ENCODE data around the gene TIFAB.

Gene TIFAB

DNA sequence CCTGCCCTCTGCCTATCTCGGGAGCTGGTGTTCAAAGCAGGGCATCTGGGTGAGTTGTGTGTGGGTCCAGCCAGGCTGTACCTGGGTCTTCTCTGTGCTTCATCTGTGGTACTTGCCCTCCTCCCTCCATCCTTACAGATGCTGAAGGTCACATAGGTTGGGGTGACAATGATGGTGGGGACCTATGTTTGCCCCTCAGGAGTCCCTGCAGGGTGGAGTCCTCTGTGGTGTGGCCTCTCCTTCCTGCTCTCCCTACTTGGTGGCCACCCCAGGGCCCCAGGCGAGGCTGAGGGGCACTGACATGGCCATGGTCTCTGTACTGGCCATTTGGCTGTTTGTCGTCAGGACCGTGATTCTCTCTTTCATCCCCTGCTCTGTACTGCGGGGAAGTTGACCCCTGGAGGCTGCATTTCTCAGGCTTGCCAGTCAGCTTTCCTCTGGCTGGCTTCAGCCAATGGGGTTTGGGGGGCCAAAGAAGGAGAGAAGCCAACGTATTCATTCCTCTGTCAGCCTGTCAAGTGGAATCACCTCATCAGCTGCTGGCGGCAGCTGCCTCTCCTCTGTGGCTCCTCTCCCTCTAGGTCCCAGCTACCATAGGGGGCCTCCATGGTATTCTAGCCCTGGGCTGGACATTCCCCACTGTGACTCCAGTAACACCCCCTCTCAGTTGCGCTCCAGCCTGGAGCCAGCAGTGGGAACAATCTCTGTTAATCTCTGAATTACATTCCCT is 9.6 kb downstream of the TIFAB start:
- DNase-seq (ENCODE audit: low spot score) = no peak

DNA sequence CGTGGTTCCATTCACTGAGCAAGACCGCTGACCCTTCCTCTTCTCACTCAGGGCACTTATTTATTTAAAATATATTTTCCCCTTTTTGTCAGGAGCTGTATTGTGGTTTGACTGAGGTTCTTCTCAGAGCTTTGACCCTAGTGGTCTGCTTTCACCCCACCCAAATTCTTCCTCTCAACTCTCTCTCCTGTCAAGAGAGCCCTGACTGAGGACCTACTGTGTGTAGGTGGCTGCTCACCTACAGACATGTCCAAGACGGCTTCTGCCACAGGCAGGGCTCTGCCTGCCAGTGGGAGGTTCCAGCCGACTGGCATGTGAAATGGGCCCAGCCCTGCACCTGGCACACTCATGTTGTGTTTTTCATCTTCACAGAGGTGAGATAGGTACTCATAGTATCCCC is 10.2 kb downstream of the TIFAB start:
- no peak for DNase-seq (ENCODE audit: low spot score)

DNA sequence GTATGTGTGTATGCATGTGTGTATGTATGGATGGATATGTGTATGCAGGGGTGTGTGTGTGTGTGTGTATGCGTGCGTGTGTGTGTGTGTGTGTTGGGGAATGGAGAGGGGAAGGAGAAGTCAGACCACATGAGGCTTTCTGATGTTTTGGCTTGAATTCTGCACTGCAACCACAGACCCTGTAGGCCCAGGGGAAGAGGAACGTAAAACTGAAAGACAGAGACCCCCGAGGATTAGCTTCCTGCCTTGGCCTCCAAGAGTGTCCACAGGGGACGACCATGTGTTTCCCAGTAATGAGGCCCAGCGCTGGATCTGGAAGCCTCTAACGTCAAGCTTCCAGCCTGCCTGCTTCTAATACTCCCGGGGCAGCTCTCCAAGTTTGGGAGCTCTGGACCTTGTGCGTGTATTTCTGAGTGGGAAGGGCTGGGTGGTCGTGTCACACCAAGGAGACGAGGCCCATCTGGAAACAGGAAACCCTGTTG is 10.8 kb downstream of the TIFAB start:
- DNase-seq (ENCODE audit: low spot score) = no peak

DNA sequence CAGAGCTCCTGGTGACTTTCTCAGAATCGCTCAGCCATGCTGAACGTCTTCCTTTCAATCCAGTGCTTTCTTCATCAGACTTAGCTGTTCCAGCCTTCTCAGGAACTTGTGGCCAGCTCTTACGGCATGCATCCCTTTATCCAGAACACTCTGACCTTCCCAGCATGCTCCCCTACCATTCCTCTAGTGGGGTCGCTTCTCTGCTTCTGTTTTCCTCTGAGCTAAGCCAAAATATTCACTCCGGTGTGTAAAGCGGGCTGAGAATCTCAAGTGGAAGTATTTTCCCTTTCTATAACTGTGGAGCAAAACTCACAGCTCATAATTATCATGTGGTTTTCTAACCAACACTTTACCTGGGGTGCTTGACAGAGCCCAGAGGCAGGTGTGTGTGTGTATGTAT is 11.2 kb downstream of the TIFAB start:
- DNase-seq (ENCODE audit: low spot score) = no peak

DNA sequence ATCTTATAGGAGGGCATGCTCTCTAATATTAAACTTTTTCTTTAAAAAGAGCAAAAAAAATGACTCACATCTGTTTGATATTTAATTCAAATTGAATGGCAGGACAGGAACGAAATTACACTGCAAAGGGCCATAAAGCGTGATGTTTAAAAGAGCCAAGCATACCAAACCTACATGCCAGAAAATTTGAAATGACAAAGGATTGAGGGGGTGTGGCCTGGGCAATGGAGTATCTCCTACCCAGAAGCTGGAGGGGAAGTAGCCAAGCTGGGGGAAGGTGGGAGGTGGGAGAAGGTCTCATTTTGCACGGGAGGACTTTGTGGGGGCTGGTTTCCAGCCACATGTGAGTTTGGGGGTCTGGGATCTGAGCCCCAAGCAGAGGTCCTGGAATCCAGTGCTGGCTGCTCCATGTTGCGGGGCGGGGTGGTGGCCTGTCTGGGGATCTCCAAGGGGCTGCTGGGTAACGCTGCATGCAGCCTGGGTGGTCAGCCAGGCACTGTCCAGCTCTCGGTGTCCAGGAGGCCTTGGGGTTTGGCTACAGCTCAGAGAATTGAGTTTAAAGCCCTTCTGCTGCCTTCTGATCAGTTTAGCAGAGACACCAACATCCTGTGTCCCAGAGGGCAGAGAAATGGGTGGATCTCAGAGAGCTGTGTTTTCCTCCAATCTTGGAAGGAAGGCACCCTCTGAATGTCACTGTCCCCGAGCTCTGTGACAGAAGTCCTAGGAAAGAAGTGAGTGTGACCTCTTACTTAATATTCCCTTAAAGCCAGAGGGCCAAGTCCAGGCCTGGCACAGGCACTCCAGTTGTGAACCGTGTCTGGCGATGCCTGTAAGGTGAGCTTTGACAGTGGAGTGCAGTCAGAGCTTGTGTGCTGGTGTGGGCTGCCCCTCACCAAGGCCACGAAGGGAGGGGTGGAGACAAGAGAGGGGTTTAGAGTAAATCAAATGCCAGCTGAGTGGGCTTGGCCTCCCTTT is 12.6 kb downstream of the TIFAB start:
- no peak for DNase-seq (ENCODE audit: low spot score)

DNA sequence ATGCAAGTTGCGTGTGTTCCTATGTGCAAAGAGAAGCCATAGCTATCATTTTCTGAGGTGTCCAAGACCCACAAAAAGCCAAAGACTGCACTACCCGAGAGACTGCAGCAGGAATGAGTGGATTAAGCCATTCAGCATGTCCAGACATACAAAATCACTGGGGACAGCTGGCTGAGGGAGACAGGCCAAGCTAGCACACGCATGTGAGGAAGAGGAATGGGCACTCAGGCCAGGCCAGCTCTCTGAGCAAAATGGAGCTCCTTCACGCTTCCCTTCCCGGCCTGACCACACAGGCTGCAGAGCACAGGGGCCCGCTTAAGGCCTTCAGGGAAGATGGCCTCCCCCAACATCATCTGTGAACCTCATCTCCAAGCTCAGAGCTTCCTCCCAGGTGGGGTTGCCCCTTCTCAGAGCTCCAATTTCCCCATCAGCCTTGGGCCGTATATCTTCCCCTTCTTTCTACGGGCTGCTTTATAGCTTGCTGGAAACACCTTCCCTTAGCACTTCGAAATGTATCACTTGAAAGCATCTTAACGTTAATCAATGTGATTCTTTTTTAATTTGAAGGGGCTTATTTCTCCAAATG is 13.4 kb downstream of the TIFAB start:
- no peak for DNase-seq (ENCODE audit: low spot score)

DNA sequence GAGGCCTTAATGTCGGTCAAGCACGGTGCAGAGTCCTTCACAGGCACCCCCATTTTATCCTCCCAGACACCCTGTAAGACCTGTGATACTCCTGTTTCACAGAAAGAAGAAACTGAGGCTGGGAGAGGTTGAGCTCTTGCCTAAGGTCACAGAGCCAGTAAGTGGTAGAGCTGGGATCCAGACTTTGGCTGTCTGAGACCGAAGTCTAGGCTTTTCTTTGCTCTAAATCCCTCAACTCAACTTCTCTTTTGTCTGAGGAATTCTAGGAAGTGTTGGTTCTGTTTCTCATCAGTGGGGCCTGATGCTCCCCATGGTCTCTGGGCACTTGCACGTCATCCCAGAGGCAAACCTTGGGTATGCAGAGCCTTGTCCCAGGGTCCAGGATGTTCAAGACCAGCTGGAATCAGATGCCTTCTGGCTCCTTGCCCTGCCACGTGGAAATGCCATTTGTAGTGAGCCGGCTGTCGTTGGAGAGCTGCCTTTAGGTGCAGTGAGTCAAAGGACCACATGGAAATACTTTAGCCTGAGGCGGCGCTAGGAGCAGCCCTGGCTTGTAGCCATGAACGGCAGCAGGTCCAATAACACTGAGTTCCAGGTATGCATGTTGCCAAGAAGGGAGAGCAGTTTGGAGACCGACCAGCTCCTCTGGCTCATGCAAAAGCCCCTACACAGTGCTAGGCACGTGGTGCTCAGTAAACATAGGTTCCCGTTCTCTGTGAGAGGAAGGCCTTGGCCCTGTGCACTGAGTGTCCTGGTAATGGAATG is 14.2 kb downstream of the TIFAB start:
- no peak for DNase-seq (ENCODE audit: low spot score)

DNA sequence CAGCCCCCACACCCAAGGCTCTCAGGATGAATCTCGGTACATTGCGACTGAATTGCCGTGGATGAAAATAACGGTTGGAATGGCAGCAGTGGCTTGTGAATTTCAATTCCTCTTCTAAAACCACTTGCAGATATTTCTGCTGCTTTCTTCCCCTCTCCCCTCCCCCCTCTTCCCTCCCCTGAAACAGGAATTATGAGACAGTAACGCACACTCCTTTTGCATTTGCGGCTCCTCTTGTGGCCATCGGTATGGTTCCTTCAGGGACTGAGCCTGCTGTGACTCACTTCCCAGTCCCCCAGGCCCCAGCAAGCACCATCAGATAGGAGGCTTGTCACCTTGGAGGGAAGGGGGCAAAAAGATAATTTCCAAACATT is 14.7 kb downstream of the TIFAB start:
- peak; percentile 43 for DNase-seq (ENCODE audit: low spot score)

DNA sequence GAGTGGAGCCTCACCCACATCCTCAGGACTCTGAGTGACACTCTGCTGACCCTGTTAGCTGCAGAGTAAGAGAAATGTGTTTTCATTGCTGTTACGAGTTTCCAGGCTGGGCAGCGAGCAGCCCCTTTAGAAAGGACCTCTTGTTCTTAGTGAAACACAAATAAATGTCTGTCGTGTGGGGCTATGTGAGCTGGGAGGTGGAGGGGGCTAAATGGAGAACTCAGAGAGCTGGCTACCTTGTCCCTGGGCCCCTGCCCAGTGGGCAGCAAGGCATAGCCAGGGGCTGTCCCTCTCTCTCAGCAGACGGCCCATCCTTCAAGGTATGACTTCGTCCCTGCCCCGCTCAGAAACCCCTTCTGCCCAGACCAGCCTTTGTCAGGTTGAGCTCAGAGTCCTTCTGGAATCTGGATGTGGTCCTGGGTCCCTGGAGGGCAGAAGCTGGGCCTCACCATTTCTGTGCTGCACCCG is 15.2 kb downstream of the TIFAB start:
- DNase-seq (ENCODE audit: low spot score) = no peak

DNA sequence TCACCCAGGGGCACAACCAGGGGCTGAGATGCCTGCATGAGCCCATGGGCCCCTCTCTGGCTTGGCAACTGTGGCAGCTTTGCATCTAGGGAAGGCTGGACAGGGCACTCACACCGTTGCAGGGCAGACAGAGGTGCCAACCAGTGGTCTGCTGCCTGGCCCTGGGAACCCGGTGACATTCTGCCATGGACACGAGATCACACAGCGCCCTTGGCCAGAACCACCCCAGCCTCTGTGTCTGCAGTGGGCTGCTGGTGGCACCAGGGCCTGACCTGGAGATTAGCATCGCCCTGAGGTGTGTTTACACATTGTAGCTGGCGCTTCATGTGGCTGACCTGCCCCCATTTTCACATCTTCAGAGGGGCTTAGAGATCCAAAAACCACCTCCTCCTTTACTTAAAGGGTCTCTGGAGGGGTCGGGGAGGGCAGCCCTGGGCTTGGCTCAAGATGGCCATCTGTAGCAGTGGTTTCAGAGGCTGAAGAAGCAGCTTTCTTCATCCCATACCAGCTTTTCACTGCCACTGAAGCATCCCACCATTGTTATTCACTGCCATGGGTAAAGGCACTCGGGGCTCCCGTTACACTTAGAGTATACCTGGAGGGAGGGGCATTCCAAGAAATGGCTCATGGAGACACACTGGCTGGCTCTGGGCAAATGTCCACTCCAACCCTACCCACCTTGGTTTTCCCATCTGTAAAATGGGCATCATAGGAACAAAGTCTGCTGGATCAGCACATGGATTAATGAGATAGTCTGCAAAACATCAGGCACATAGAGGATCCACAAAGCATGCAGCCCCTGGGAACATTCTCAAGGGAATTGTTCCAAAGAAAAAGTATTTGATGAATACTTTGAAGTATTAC is 16.5 kb downstream of the TIFAB start:
- no peak for DNase-seq (ENCODE audit: low spot score)

DNA sequence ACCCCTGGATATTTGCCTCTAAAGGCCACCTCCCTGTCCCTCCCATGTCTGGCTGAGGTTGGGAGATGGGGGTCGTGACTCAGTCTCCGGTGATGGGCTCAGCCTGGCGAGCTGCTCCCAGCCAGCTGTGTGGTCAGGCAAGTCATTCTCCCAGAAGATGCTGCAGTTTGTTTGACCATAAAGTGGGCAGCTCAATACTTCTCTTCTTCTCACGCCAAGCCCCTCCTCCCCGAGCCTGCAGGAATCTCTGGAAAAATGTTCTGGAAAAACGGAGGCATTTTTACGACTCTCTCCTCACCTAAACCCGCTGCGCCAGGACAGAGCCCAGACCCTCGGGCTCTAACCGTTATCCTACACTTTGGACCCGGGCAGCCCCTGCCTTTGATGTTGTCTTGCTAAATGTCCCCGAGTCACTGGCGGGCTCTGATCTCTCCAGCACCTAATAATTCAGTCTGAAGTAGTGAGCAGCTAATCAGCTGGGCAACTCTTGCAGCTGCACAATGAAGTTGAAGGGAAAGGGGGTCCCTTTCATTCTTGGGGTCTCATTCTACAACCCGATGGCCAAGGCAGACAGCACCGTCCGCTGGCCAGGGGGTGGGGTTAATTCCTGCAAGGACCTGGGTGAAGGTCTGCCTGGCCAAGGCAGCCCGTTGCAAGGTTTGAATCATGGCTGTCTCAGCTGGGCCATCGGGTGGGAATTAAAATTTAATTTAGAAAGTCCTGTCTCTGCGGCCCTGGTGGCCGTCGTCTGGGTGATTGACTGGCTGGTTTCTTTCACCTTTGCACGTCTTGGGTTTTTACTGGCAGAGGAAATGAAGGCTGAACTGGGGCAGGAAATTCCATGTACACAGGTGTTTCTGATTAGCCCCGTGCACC is 17.3 kb downstream of the TIFAB start:
- DNase-seq (ENCODE audit: low spot score) = no peak

DNA sequence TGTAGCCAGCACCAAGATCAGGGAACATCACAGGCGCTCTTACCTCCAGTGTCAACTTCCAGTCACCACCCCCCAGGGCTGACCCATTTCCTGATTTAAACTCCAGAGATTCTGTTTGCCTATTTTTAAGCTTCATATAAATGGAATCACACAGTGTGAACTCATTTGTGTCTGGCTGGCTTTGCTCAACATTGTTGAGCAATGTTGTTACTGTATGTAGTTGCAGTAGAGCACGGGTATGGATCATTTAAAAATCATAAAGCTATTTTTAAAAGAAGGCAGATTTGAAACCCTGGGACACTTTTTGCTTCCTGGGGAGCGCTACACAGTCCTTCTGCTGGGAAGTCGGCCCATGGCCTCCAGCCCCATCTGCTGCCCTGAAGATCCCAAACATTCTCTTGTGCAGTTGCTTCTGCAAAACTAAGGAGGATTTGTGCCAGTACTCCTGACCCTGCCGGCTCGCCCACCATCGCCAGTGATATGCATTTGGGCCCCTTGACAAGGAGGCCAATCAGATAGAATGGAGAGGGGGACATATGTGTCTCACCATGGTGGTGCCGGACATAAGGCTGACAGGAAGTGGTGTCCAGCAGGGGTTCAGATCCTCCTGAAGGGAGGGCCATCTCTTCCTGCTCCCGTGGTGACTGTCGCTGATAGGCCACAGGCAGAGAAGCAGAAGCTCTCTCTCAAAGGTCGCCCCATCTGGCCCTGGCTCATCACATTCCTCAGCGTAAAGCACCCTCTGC is 18.3 kb downstream of the TIFAB start:
- DNase-seq (ENCODE audit: low spot score) = no peak

DNA sequence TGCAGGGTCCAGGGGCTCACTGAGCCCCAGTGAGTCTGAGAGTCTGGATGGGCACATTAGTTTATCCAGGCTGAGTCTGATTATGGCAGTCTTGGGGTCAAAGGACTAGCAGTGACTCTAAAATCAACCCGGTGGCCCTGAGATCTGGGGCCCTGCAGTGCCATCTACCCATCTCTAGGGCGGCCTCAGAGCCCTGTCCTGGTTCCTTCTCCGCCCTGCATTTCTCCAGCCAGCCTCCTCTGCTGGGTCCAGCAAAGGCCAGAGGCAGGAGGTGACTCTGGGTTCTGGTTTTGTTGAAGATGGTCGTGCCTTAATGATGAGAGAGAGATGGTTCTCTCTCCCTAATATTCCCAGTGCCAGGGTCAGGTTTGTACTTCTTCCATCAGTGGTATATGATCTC is 20.0 kb downstream of the TIFAB start:
- no peak for DNase-seq (ENCODE audit: low spot score)

DNA sequence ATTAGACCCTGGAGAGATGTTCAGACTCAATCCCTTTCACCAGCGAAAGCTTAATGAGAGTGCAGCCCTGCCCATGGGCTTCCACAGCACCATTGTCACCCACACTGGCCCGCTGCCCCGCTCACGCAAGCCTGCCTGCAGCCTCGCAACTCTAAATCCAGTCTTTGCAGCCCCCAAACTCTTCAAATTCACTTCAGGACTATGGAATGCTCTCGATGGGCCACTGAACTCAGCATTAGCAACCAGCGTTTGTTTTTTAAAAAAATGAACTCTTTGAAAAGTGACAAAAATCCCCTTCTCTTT is 22.1 kb downstream of the TIFAB start:
- no peak for DNase-seq (ENCODE audit: low spot score)

DNA sequence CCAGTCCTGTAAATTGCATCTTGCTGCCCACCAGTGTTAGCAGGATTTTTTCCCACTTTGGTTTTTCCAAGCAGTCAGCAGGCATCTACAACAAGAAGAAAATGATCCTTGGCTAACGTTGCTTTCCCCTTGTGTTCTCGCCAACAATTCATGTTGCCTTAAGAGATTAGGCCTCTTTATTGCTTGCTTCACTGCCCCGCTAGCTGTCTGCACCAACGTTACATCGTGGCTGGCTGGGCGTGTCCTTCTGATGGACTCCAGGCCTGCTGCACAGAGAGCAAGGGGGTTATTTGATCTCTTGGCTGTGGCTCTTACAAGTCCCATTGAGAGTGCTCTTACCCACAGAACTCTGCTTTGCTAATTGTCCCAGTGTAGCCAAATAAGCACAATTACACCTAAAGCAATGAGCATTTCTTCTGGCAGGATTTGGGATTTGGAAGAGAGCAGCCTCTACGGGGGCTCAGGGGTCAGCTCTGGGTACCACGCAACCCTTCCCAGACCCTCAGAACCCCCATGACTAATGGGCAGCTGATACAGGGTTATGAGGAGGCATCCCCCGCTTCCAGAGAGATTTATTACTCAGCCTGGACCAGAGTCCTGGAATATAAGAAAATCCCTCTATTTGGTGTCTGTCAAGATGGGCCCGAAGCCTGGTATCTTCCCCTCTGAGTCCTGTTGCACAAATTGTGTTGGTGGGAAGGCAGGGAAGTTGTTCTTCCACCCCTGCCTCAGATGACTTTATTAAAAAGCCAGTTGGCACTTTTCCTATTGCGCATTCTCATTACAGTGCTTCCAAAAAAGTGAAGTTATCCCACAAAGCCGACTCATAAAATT is 22.6 kb downstream of the TIFAB start:
- DNase-seq (ENCODE audit: low spot score) = no peak

DNA sequence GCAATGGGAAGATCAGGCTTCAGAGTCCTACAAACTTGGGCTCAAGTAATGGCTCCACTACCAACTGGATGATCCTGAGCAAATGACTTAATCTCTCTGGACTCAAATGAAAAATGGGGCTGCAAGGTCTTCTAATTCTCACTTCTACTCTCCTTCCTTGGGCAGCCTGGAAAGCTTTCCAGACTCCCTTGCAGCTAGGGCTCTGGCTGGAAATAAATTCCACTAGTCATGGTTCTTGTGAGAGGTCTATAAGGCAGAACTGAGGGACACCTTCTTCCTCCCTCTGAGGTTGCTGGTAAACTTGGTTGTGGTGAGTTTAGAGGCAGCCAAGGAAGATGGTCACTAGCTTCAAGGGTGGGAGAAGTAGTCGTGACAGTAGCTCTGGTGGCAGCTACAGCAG is 23.6 kb downstream of the TIFAB start:
- no peak for DNase-seq (ENCODE audit: low spot score)

DNA sequence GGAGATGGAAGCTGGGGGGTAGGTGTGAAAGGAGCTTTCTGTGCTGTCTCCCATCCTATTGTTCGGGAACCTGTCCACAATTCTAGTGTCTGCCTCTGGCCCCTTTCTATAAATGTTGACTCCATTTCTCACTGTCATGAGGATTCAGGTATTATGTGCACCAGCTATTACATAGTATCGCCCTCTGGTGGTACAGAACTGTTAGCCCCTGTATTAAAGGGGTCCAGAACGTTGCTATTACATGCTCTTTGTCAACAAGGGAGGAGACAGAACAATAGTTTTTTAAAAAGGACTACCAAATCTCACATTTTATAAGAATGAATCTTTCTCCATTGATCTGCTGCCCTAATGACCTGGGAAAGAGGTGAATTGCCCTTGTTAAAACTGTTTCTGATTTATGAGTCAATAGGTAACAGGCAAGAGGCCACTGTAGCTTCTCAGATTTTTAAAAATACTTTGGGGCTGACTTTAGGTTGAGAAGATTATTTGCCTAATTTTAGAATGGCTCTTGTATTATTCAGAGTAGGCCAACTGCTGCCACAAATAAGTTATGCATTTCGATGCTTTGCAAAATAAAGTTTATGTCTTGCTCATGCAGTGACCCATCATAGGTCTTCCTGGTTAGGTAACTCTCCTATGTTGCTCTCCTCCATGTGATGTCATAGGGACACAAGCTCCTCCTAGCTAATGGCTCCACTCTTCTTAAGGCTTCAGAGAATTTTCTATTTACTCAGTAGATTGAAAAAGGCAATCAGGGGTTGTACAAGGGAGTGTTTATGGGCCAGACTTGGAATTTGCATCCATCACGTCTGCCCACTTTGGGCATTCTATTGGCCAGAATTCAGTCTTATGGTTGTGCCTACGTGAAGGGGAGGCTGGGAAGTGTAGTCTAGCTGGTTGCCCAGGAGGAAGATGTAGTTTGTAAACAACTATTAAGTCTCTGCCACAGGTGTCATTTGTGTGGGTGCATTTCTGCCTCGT is 25.8 kb downstream of the TIFAB start:
- no peak for DNase-seq (ENCODE audit: low spot score)

Measured in putamen (tissue), 1 donor.